Ureter (tissue), 1 donor: ENCODE results near the gene KAT2A. TPM values are rescaled to one million over a fixed set of nuclear protein-coding genes. Genes with fewer than 3 reads are reported as not detected.

Source experiments
- DNase-seq: peaks from one replicate; pipeline ENCODE4 v3.0.0-alpha.2; 2020; ENCODE audit warnings: low spot score
- total RNA-seq: library from RNA; stranded (reverse); gene quantifications from one replicate; pipeline ENCODE4 v1.2.4, GENCODE V29; 2023
- donor health status: DM: yes; HTN: yes; CAD: no.

KAT2A gene
- total RNA-seq, 1 donor from 2014 or later = 62.8 TPM

- DNase-seq = no peak
Measured at GRCh38 chr17:42094375-42095069, 26.6 kb downstream of the KAT2A start.

- DNase-seq = no peak
Measured at GRCh38 chr17:42092939-42093338, 28.2 kb downstream of the KAT2A start.

- DNase-seq = no peak
Measured at GRCh38 chr17:42090964-42091790, 30.0 kb downstream of the KAT2A start.

- DNase-seq = no peak
Measured at GRCh38 chr17:42088736-42089135, 32.4 kb downstream of the KAT2A start.

GRCh38 chr17:42087736-42088705, 33.1 kb downstream of the KAT2A start:
- no peak for DNase-seq

- DNase-seq = no peak
Measured at GRCh38 chr17:42087042-42087701, 34.0 kb downstream of the KAT2A start.

- DNase-seq = no peak
Measured at GRCh38 chr17:42081516-42082129, 39.5 kb downstream of the KAT2A start.

- no peak for DNase-seq
Measured at GRCh38 chr17:42079541-42079940, 41.6 kb downstream of the KAT2A start.

- DNase-seq = no peak
Measured at GRCh38 chr17:42078396-42079043, 42.6 kb downstream of the KAT2A start.

GRCh38 chr17:42077755-42078154, 43.4 kb downstream of the KAT2A start:
- DNase-seq = no peak

GRCh38 chr17:42076797-42077559, 44.2 kb downstream of the KAT2A start:
- DNase-seq = no peak

- no peak for DNase-seq
Measured at GRCh38 chr17:42075789-42076188, 45.4 kb downstream of the KAT2A start.

GRCh38 chr17:42072323-42073187, 48.6 kb downstream of the KAT2A start:
- no peak for DNase-seq

- DNase-seq = no peak
Measured at GRCh38 chr17:42071810-42072209, 49.4 kb downstream of the KAT2A start.

GRCh38 chr17:42068979-42069378, 52.2 kb downstream of the KAT2A start:
- no peak for DNase-seq

GRCh38 chr17:42067371-42068091, 53.6 kb downstream of the KAT2A start:
- peak; percentile 73 for DNase-seq

- DNase-seq = no peak
Measured at GRCh38 chr17:42065201-42065600, 56.0 kb downstream of the KAT2A start.
